Femur (tissue), 1 donor: ENCODE measurements around the gene FKBP1B.
"Not testable (repeated sequence)": the region's sequence is repeated elsewhere in the genome, so short reads cannot be mapped to it uniquely, and the experiment has no call there.

Experiments
- DNase-seq: peaks from one replicate; pipeline ENCODE4 v3.0.0-alpha.2; 2017

The FKBP1B gene

GRCh38 chr2:24022975-24023575 lies 26.5 kb upstream of the FKBP1B start:
- no peak for DNase-seq

GRCh38 chr2:24024018-24024417 lies 25.5 kb upstream of the FKBP1B start:
- no peak for DNase-seq

DNA sequence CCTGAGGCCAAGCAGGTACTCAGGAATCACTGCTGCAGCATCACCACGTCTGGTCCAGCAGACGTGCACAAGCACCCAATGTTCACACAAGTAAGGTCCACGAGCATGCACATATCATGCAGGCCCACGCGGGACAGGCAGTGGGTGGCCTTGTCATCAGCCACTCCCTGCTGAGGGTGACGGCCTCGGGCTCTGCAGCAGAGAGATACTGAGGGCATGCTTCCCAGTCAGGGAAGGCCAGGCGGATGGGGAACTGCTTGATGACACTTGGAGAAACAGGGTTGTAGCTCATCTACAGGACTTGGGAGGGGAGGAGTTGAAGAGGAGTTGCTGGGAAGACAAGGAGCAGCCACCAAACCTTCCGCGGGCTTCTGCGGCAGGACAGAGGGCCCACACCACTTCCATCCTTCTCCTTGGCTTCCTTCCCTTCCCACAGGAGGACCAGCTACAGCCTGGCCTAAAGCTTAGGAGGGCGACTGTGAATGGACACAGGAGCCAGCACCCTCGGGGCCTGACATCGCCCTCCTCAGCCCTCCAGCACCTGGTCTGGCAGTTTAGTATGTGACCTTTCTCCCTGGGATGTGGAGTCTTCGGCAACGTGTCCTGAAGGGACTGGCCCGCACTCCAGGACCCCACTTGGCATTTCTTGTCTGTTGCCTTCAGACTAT lies 24.4 kb upstream of the FKBP1B start:
- no peak for DNase-seq

DNA sequence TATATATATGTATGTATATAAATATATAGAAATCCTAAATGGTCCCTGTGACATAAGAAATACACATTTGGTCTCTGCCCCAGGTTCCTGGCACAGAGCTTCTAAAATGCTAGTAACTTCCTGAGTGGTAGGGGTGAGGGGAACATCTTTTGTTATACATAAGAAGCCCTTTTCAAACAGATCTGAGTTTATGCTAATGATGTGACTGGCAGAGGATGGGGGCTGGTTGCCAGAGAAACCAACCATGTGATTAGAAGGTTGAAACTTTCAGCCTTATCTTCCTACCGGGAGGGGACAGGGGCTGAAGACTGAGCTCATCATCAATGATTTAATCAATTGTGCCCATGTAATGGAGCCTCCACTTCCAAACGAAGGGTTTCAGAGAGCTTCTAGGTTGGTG lies 23.3 kb upstream of the FKBP1B start:
- no peak for DNase-seq

DNA sequence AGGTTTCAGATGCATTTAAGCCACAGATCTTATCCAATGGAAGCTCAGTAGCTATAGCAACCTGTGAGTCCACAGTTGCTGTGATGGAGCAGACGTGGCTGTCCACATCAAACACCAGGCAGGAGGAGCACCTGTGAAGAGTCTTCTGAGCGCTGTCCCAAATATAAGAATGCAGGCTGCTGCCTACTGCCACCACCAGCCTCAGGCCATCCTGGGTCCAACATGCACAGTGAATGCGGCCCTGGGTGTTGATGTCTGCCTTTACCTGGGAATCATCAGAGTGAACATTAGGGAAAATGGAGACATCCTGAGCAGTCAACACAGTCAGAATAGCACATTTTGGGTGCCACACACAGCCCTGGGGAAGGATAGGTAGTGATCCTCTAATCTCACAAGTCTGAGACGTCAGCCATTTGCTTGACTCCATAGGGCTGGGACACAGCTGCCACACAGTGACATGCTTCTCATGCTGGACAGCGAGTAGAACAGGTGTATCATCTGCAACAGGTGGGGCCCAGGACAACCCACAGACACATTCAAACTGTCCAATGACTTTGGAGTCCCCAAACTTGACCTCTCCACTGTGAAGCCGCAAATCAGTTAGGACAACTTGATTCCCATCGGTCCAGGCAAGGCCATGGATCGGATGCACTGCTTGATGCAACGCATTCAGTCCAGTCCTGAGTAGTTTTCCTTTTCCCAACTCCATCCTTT lies 10.6 kb upstream of the FKBP1B start:
- DNase-seq, result no peak

DNA sequence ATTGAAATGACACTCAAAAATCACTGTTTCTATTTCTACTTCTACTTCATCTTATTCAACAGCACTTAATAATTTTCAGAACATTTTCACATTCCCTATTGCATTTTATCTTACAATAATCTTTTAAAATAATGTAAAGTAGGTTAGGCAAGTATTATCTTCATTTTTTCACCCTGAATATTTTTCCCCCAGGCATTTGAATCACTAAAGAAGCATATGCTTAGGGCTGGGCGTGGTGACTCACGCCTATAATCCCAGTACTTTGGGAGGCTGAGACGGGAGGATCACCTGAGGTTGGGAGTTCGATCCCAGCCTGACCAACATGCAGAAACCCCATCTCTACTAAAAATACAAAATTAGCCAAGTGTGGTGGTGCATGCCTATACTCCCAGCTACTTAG lies 9.0 kb upstream of the FKBP1B start:
- no peak for DNase-seq

- not testable (repeated sequence) for DNase-seq
Observed at GRCh38 chr2:24043133-24043532, 6.4 kb upstream of the FKBP1B start.

GRCh38 chr2:24045511-24046508 lies 3.7 kb upstream of the FKBP1B start:
- no peak for DNase-seq

DNA sequence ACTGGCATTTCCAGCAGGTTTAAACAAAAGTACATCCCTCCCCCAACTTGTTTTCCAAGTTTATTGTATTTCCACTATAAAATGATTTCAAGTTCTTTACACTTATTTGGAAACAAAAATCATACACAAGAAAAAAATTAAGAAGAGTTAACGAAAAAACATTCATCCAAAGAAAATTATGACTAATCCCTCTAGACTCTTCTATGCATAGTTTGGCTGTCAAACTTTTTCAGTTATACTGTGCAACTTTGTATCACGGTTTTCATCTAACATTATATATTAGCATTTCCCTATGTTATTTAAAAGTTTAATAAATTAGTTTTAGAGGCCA lies 3.0 kb upstream of the FKBP1B start:
- no peak for DNase-seq

GRCh38 chr2:24046930-24047702 lies 2.4 kb upstream of the FKBP1B start, which contains the start of gene WDCP:
TSS of gene WDCP (minus strand) at chr2:24047391. CDS start at chr2:24039494, 7,897 bp downstream.
- DNase-seq, result peak; percentile 98

GRCh38 chr2:24047703-24048033 lies 1.9 kb upstream of the FKBP1B start:
- DNase-seq, result no peak

DNA sequence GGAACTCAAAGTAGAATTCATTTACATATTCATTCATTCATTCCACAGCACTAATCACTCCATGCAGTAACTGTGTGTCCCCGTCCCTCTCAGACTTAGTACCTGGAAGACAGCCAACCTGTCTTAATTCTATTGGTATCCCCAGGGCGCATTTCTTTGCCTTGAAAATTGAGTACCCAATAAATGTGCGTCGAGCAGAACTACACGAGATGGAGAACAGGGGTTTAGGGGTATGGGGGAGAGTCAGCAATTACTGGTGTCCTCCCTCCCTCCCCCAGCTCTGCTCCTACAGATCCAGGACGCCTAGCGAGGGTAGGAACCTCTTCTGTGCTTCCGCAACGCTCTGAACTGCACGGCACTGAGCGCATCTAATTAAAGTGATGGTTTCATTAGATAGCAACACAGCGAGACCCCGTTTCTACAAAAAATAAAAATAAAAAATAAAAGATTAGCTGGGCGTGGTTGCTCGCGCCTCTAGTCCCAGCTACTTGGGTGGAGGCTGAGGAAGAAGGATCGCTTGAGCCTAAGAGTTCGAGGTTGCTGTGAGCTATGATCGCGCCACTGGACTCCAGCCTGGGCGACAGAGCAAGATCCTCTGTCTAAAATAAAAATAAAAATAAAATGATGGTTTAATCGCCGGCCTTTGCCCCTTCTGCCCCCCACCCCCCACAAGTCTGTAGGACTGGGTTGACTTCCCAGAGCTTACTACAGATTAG lies 614 bp upstream of the FKBP1B start:
- no peak for DNase-seq

DNA sequence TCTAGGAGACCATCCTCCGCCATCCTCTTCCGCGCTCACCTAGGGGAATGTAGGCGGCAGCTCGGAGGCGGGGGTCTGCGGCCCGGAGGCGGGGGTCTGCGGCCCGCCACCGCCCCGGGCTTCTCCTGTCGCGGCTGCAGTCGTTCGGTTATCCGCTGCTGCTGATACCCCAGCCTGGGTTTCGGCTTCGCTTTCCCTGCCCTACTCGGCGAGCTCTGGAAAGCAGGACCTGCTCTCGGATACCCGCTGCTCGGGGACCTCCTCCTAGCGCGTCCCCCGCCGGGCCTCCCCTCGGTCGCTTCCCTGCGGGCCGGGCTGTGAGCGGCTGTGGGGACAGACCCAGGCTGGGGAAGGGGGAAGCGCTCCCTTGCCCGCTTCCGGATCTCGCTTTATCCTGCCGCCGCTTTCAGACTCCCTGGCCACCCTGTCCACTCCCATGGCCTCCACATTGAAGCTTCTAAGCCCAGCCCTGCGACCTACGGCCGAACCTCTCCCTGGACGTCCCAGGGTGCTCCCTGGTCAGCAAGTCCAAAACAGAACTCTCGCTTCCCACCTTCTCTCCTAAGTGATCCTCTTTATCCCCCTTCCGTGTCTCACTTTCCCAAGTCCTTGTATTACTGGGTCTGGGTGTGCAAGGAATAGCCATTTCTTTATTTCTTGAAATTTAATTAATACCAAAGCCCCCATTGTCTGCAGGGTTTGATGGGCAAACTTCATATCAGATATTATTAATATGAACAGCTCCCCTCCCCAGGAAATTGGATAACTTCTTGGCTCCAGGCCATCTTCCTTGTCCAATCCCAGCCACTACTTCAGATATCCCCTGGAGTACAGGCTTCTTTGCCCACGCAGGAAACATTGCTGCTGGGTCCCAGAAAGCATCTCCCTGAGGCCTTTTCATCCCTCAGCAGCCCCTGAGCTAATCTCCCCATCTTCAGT lies 769 bp downstream of the FKBP1B start:
- peak; percentile 40 for DNase-seq

GRCh38 chr2:24051833-24052232 lies 2.3 kb downstream of the FKBP1B start:
- DNase-seq, result no peak

- DNase-seq, result no peak
Observed at GRCh38 chr2:24052951-24053350, 3.4 kb downstream of the FKBP1B start.

- no peak for DNase-seq
Observed at GRCh38 chr2:24054366-24055010, 4.9 kb downstream of the FKBP1B start.

- no peak for DNase-seq
Observed at GRCh38 chr2:24055750-24056149, 6.2 kb downstream of the FKBP1B start.

- no peak for DNase-seq
Observed at GRCh38 chr2:24058564-24059271, 9.2 kb downstream of the FKBP1B start.

GRCh38 chr2:24065341-24065740 lies 15.8 kb downstream of the FKBP1B start:
- DNase-seq, result no peak
